ENCODE data around the gene EHMT1. TPM values are rescaled to one million over a fixed set of nuclear protein-coding genes. Genes with fewer than 3 reads are reported as not detected.

The EHMT1 gene
- total and polyA plus RNA-seq, 2 of the 13 experiments (the other 11 are each of a cell fraction or from before 2014, with no cell fraction given): 23.0 to 27.1 TPM

GRCh38 chr9:137772281-137772873 lies 153.6 kb downstream of the EHMT1 start:
- intact Hi-C loops (cut with micrococcal nuclease; ENCODE audit: unreplicated experiment): no loop called here
- FAIRE-seq: no peak
- Histone ChIP-seq H3K27ac (ENCODE audit: extremely low read length, insufficient read depth, low read length) (no peak overlapping the region), H3K9ac (ENCODE audit: insufficient read depth, low read depth, low read length) (no peak overlapping the region), H4K20me1 (ENCODE audit: insufficient read depth, low read length) (no peaks in the 10 kb centered on the region), H3K27me3 (ENCODE audit: control insufficient read depth in 1 of 2, insufficient read depth in 2 of 2, low read length in 2 of 2) (no peaks in the 10 kb centered on the region), H2AFZ (ENCODE audit: low read length) (no peak overlapping the region), H3K4me3 (replicated peaks in 1 of 3; ENCODE audit: insufficient read depth in 1 of 3, low read depth in 2 of 3, low read length in 3 of 3) (no peak overlapping the region), H3K4me1 (ENCODE audit: insufficient read depth, low read length) (no peaks in the 10 kb centered on the region), H3K36me3 (replicated peaks in 1 of 2; ENCODE audit: control insufficient read depth in 1 of 2, insufficient read depth in 2 of 2, low read length in 2 of 2) (peaks cover 17 to 50% of the 10 kb centered on the region in 2 experiments; a peak in 4 of 5 replicates), H3K79me2 (ENCODE audit: insufficient read depth, low read length) (no peaks in the 10 kb centered on the region), H3K4me2 (ENCODE audit: low read depth, low read length) (no peak overlapping the region), H3K9me3 (ENCODE audit: low read length) (no peaks in the 10 kb centered on the region)
- ChIA-PET CTCF (ENCODE audit: low intra/inter-chr PET ratio, low total read pairs) (no interaction called here), POLR2A (no interaction called here)
- peak; percentile 47; the same call in 2 of the 3 replicates for ATAC-seq
- in situ Hi-C loops (cut with HindIII; ENCODE audit: extremely low pct_ligation_motif_present, low pct_unique_long_range_greater_than_20kb): no loop called here
- WGBS (ENCODE audit: low lambda C conversion rate): 93% methylated on average over 12 of the region's 12 CpGs
- TF ChIP-seq, protein P1, sequence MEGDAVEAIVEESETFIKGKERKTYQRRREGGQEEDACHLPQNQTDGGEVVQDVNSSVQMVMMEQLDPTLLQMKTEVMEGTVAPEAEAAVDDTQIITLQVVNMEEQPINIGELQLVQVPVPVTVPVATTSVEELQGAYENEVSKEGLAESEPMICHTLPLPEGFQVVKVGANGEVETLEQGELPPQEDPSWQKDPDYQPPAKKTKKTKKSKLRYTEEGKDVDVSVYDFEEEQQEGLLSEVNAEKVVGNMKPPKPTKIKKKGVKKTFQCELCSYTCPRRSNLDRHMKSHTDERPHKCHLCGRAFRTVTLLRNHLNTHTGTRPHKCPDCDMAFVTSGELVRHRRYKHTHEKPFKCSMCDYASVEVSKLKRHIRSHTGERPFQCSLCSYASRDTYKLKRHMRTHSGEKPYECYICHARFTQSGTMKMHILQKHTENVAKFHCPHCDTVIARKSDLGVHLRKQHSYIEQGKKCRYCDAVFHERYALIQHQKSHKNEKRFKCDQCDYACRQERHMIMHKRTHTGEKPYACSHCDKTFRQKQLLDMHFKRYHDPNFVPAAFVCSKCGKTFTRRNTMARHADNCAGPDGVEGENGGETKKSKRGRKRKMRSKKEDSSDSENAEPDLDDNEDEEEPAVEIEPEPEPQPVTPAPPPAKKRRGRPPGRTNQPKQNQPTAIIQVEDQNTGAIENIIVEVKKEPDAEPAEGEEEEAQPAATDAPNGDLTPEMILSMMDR (CRISPR knock-in tag; IDR thresholded peaks at IDR 0.05): peak; percentile 43
- TF ChIP-seq ZNF557 (CRISPR knock-in tag; IDR thresholded peaks at IDR 0.05): no peak
- TF ChIP-seq STAG1 (CRISPR knock-in tag; IDR thresholded peaks at IDR 0.05): peak; percentile 48
- no TSS peak for BruUV-seq (replicated peaks)
- no peak for DNase-seq (ENCODE audit: low spot score)

DNA sequence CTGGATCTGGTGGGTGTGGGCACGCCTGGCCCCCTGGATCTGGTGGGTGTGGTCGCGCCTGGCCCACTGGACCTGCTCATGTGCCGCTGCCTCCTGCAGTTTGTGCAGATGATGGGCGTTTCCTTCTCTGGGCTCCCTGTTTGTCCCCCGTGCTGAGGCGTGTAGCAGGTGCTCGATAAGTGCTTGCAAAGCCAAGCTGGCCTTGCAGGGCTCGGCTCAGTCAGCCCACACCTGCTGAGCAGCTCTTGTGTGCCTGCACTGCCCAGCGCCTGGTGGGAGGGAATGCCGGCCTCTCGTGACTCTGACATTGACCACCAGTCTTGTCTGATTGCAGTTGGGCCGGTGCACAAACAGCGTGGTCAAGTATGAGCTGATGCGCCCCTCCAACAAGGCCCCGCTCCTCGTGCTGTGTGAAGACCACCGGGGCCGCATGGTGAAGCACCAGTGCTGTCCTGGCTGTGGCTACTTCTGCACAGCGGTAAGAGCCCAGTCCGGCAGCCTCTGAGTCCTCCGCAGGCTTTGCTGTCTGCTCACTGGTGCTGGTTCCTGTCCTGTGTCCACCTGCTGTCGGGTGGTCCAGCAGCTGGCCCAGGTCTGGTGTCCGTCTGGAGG lies 156.1 kb downstream of the EHMT1 start:
- Histone ChIP-seq H3K27me3 (ENCODE audit: control insufficient read depth in 1 of 2, insufficient read depth in 2 of 2, low read length in 2 of 2) (no peaks in the 10 kb centered on the region), H3K36me3 (replicated peaks in 1 of 2; ENCODE audit: control insufficient read depth in 1 of 2, insufficient read depth in 2 of 2, low read length in 2 of 2) (peaks cover 32 to 57% of the 10 kb centered on the region in 2 experiments; a peak in 4 of 5 replicates), H4K20me1 (ENCODE audit: insufficient read depth, low read length) (no peaks in the 10 kb centered on the region), H3K4me1 (ENCODE audit: insufficient read depth, low read length) (no peaks in the 10 kb centered on the region), H2AFZ (ENCODE audit: low read length) (no peak overlapping the region), H3K9me3 (ENCODE audit: low read length) (no peaks in the 10 kb centered on the region), H3K9ac (ENCODE audit: insufficient read depth, low read depth, low read length) (no peak overlapping the region), H3K79me2 (ENCODE audit: insufficient read depth, low read length) (no peaks in the 10 kb centered on the region), H3K4me2 (ENCODE audit: low read depth, low read length) (no peak overlapping the region), H3K4me3 (replicated peaks in 1 of 3; ENCODE audit: insufficient read depth in 1 of 3, low read depth in 2 of 3, low read length in 3 of 3) (no peak overlapping the region), H3K27ac (ENCODE audit: extremely low read length, insufficient read depth, low read length) (no peak overlapping the region)
- ATAC-seq (no peak), DNase-seq (ENCODE audit: low spot score) (no peak), FAIRE-seq (no peak)
- in situ Hi-C loops (cut with HindIII; ENCODE audit: extremely low pct_ligation_motif_present, low pct_unique_long_range_greater_than_20kb) (no loop called here), intact Hi-C loops (cut with micrococcal nuclease; ENCODE audit: unreplicated experiment) (no loop called here)
- no TSS peak for BruUV-seq (replicated peaks)
- 99% methylated on average over 16 of the region's 24 CpGs for WGBS (ENCODE audit: low lambda C conversion rate)
- no peak for TF ChIP-seq ZNF17 (CRISPR knock-in tag; IDR thresholded peaks at IDR 0.05)
- TF ChIP-seq, protein P2, sequence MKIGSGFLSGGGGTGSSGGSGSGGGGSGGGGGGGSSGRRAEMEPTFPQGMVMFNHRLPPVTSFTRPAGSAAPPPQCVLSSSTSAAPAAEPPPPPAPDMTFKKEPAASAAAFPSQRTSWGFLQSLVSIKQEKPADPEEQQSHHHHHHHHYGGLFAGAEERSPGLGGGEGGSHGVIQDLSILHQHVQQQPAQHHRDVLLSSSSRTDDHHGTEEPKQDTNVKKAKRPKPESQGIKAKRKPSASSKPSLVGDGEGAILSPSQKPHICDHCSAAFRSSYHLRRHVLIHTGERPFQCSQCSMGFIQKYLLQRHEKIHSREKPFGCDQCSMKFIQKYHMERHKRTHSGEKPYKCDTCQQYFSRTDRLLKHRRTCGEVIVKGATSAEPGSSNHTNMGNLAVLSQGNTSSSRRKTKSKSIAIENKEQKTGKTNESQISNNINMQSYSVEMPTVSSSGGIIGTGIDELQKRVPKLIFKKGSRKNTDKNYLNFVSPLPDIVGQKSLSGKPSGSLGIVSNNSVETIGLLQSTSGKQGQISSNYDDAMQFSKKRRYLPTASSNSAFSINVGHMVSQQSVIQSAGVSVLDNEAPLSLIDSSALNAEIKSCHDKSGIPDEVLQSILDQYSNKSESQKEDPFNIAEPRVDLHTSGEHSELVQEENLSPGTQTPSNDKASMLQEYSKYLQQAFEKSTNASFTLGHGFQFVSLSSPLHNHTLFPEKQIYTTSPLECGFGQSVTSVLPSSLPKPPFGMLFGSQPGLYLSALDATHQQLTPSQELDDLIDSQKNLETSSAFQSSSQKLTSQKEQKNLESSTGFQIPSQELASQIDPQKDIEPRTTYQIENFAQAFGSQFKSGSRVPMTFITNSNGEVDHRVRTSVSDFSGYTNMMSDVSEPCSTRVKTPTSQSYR (CRISPR knock-in tag; IDR thresholded peaks at IDR 0.05; ENCODE audit: borderline replicate concordance): no peak
- no peak for TF ChIP-seq IRF1 (CRISPR knock-in tag; IDR thresholded peaks at IDR 0.05; ENCODE audit: low read depth)
- no peak for TF ChIP-seq ZBTB38 (CRISPR knock-in tag; IDR thresholded peaks at IDR 0.05)
- CTCF ChIA-PET (ENCODE audit: low intra/inter-chr PET ratio, low total read pairs): no interaction called here
- POLR2A ChIA-PET: no interaction called here

All from HepG2 (cell line).